H9 (cell line): Measurements from ENCODE around the gene MEA1. TPM values are rescaled to one million over a fixed set of nuclear protein-coding genes. Genes with fewer than 3 reads are reported as not detected.

Experiments
- DNase-seq: peaks from one replicate; pipeline ENCODE4 v3.0.0-alpha.2; 2017
- H2AFZ ChIP-seq: one replicate; pipeline ENCODE4 v1.6.1; 2013; ENCODE audit warnings: mild to moderate bottlenecking, low read length, control low read depth, moderate library complexity
- H2AK5ac ChIP-seq: 2 replicates; pipeline ENCODE4 v1.6.1; 2013; ENCODE audit warnings: low read length, control low read depth, mixed read lengths; ENCODE audit not compliant: insufficient read length
- H2BK120ac ChIP-seq: one replicate; pipeline ENCODE4 v1.6.1; 2013; ENCODE audit warnings: low read depth, mild to moderate bottlenecking, low read length, control low read depth, inconsistent platforms; ENCODE audit not compliant: poor library complexity, severe bottlenecking
- H2BK12ac ChIP-seq: 2 replicates; pipeline ENCODE4 v1.6.1; 2013; ENCODE audit warnings: low read length, control low read depth, mixed read lengths, low read depth; ENCODE audit not compliant: insufficient read length
- H2BK15ac ChIP-seq: 2 replicates; pipeline ENCODE4 v1.6.1; 2013; ENCODE audit warnings: low read depth, low read length, control low read depth
- H2BK20ac ChIP-seq: one replicate; pipeline ENCODE4 v1.6.1; 2013; ENCODE audit warnings: low read depth, mild to moderate bottlenecking, low read length, control low read depth, inconsistent platforms; ENCODE audit not compliant: poor library complexity, severe bottlenecking
- H2BK5ac ChIP-seq: 2 replicates; pipeline ENCODE4 v1.6.1; 2013; ENCODE audit warnings: low read length, control low read depth, mixed read lengths; ENCODE audit not compliant: insufficient read length
- H3K14ac ChIP-seq: 2 replicates; pipeline ENCODE4 v1.6.1; 2013; ENCODE audit warnings: low read length, control low read depth; ENCODE audit not compliant: insufficient read depth
- H3K18ac ChIP-seq: 2 replicates; pipeline ENCODE4 v1.6.1; 2013; ENCODE audit warnings: low read depth, mild to moderate bottlenecking, mixed read lengths, low read length, control low read depth; ENCODE audit not compliant: insufficient read length
- H3K23ac ChIP-seq: 2 replicates; pipeline ENCODE4 v1.6.1; 2013; ENCODE audit warnings: low read length, control low read depth, mixed read lengths, low read depth; ENCODE audit not compliant: insufficient read length
- H3K23me2 ChIP-seq: 2 replicates; pipeline ENCODE4 v1.6.1; 2013; ENCODE audit warnings: low read depth, mild to moderate bottlenecking, mixed read lengths, low read length, control low read depth; ENCODE audit not compliant: insufficient read length, poor library complexity, severe bottlenecking
- H3K27ac ChIP-seq: 2 replicates; pipeline ENCODE4 v1.5.1; 2013; ENCODE audit warnings: low read length, control low read depth, mixed read lengths, low read depth; ENCODE audit not compliant: insufficient read length
- H3K27me3 ChIP-seq: 2 replicates; pipeline ENCODE4 v1.6.1; 2013; ENCODE audit warnings: low read length, control low read depth, inconsistent platforms; ENCODE audit not compliant: insufficient read depth
- H3K4ac ChIP-seq: 2 replicates; pipeline ENCODE4 v1.6.1; 2013; ENCODE audit warnings: low read depth, mild to moderate bottlenecking, control low read depth, inconsistent platforms, low read length, moderate library complexity
- H3K4me1 ChIP-seq: 2 replicates; pipeline ENCODE4 v1.6.1; 2013; ENCODE audit warnings: low read length, control low read depth, inconsistent platforms; ENCODE audit not compliant: insufficient read depth
- H3K4me2 ChIP-seq: 2 replicates; pipeline ENCODE4 v1.6.1; 2013; ENCODE audit warnings: low read length, control low read depth, mixed read lengths; ENCODE audit not compliant: insufficient read length, insufficient read depth
- H3K56ac ChIP-seq: 2 replicates; pipeline ENCODE4 v1.6.1; 2013; ENCODE audit warnings: low read depth, mild to moderate bottlenecking, mixed read lengths, low read length, control low read depth; ENCODE audit not compliant: insufficient read length
- H3K79me1 ChIP-seq: 2 replicates; pipeline ENCODE4 v1.6.1; 2013; ENCODE audit warnings: low read depth, mild to moderate bottlenecking, moderate library complexity, low read length, control low read depth, inconsistent platforms; ENCODE audit not compliant: insufficient read depth, poor library complexity, severe bottlenecking
- H3K79me2 ChIP-seq: 2 replicates; pipeline ENCODE4 v1.6.1; 2013; ENCODE audit warnings: low read length, control low read depth, inconsistent platforms; ENCODE audit not compliant: insufficient read depth
- H3K9ac ChIP-seq: 2 replicates; pipeline ENCODE4 v1.6.1; 2013; ENCODE audit warnings: low read length, control low read depth, mixed read lengths; ENCODE audit not compliant: insufficient read length; ENCODE audit errors: extremely low read depth
- H3K9me3 ChIP-seq: one replicate; pipeline ENCODE4 v1.6.1; 2013; ENCODE audit warnings: low read depth, low read length, inconsistent platforms; ENCODE audit not compliant: control insufficient read depth
- H3T11ph ChIP-seq: one replicate; pipeline ENCODE4 v1.6.1; 2013; ENCODE audit warnings: mild to moderate bottlenecking, low read length, control low read depth, inconsistent platforms
- H4K20me1 ChIP-seq: one replicate; pipeline ENCODE4 v1.6.1; 2013; ENCODE audit not compliant: control insufficient read depth, insufficient read length, insufficient read depth
- H4K5ac ChIP-seq: 2 replicates; pipeline ENCODE4 v1.6.1; 2013; ENCODE audit warnings: low read depth, mild to moderate bottlenecking, mixed read lengths, low read length, control low read depth; ENCODE audit not compliant: insufficient read length
- H4K8ac ChIP-seq: replicated peaks from 2 replicates; pipeline ENCODE4 v1.6.1; 2013; ENCODE audit warnings: low read length, control low read depth, mixed read lengths, low read depth; ENCODE audit not compliant: insufficient read length
- H4K91ac ChIP-seq: 2 replicates; pipeline ENCODE4 v1.6.1; 2013; ENCODE audit warnings: low read depth, mild to moderate bottlenecking, moderate library complexity, mixed read lengths, low read length, control low read depth; ENCODE audit not compliant: insufficient read length
- H3K27ac Mint-ChIP-seq, 3 experiments: 2 replicates in 2 of 3; 3 replicates in 1 of 3; pipeline ENCODE4 v1.8.0; 2020 to 2021; ENCODE audit warnings: mixed read lengths in 3 of 3, mild to moderate bottlenecking in 1 of 3, moderate library complexity in 1 of 3
- H3K27me3 Mint-ChIP-seq: 2 replicates; pipeline ENCODE4 v1.8.0; 2021; ENCODE audit warnings: low read depth, mild to moderate bottlenecking, moderate library complexity, mixed read lengths
- H3K36me3 Mint-ChIP-seq, 3 experiments: 2 replicates in 2 of 3; 3 replicates in 1 of 3; pipeline ENCODE4 v1.8.0; 2020 to 2021; ENCODE audit warnings: low read depth in 3 of 3, mixed read lengths in 3 of 3; ENCODE audit not compliant: insufficient read depth in 1 of 3
- H3K4me1 Mint-ChIP-seq, 2 experiments: 2 replicates each; pipeline ENCODE4 v1.8.0; 2020; ENCODE audit warnings: mixed read lengths in 2 of 2
- H3K4me3 Mint-ChIP-seq, 2 experiments: 2 replicates in 1 of 2; 3 replicates in 1 of 2; pipeline ENCODE4 v1.8.0; 2020 to 2021; ENCODE audit warnings: mild to moderate bottlenecking in 2 of 2, mixed read lengths in 2 of 2, moderate library complexity in 1 of 2
- H3K9me3 Mint-ChIP-seq, 2 experiments: 2 replicates in 1 of 2; 3 replicates in 1 of 2; pipeline ENCODE4 v1.8.0; 2020; ENCODE audit warnings: mild to moderate bottlenecking in 2 of 2, mixed read lengths in 2 of 2, moderate library complexity in 1 of 2
- WGBS: extraction: QIAGEN DNeasy Blood & Tissue Kit; methylation state at CpG from one replicate; pipeline ENCODE4 v1.1.7; 2013; ENCODE audit warnings: missing lambda C conversion rate, low lambda C conversion rate, mixed read lengths; ENCODE audit not compliant: insufficient read length; ENCODE audit errors: extremely low coverage; 5-methylcytosine and 5-hydroxymethylcytosine counted together
- total RNA-seq: library from RNA; stranded (reverse); gene quantifications from 2 replicates; pipeline ENCODE4 v1.2.1, GENCODE V29; 2021
- TF ChIP-seq, protein P1 (sequence below): fragments of 200-600 bp; sonication (generic); conservative IDR thresholded peaks from 3 replicates; pipeline ENCODE4 v1.8.0; 2021; ENCODE audit warnings: antibody characterized with exemption, mild to moderate bottlenecking

MEA1 gene
- total RNA-seq, 1 experiment from 2014 or later = 113 TPM

DNA sequence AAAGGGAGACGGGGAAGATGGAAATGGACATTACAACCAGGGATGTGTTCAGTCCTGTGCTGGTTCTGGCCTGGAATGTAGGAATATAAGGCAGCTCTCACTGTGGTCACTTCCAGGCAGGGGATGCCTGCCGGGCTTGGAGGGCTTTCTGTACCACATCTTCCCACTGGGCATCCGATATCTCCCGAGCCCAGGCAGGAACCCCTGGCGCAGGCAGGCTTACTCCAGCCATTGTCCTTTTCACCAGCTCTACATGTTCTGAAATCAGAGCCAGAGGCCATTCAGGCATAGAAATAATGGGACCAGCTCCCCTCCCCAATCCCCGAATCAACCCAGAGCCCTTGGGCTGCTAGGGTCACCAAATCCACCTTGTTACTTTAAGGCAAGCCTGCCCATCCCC lies 1.4 kb downstream of the MEA1 start:
- no peaks in the 10 kb centered on the region for H3K27me3 ChIP-seq
- H3K56ac ChIP-seq = no peak overlapping the region
- H3K14ac ChIP-seq = no peak overlapping the region
- H2BK20ac ChIP-seq = no peak overlapping the region
- peaks cover 6% of the 10 kb centered on the region for H3K23me2 ChIP-seq
- H4K91ac ChIP-seq = no peak overlapping the region
- H3K23ac ChIP-seq = no peak overlapping the region
- H4K20me1 ChIP-seq = no peaks in the 10 kb centered on the region
- no peak overlapping the region for H4K8ac ChIP-seq
- H3K4ac ChIP-seq = no peak overlapping the region
- H2BK15ac ChIP-seq = no peak overlapping the region
- peaks cover 26 to 69% (median 68%) of the 10 kb centered on the region in 3 experiments; a peak in 6 of 7 replicates for H3K36me3 Mint-ChIP-seq
- peak overlapping the region; percentile 73 for H3K4me2 ChIP-seq
- H2BK120ac ChIP-seq = no peak overlapping the region
- H2BK12ac ChIP-seq = no peak overlapping the region
- no peak overlapping the region for H2BK5ac ChIP-seq
- H3K79me1 ChIP-seq = no peaks in the 10 kb centered on the region
- no peak overlapping the region for H3K9ac ChIP-seq
- H3T11ph ChIP-seq = no peak overlapping the region
- no peak overlapping the region for H2AFZ ChIP-seq
- H3K18ac ChIP-seq = no peak overlapping the region
- H3K4me1 Mint-ChIP-seq = peaks cover 22 to 33% of the 10 kb centered on the region in 2 experiments
- no peak overlapping the region for H3K27ac ChIP-seq
- peak overlapping the region in 1 of 3 experiments; percentile 4; a peak in 1 of 7 replicates for H3K27ac Mint-ChIP-seq
- H2AK5ac ChIP-seq = no peak overlapping the region
- H3K27me3 Mint-ChIP-seq = no peaks in the 10 kb centered on the region
- H3K4me1 ChIP-seq = peaks cover 2% of the 10 kb centered on the region; the same call in 1 of the 2 replicates
- WGBS = no CpG with 5 or more reads among the region's 6 CpGs
- DNase-seq = no peak
- H3K9me3 Mint-ChIP-seq = no peaks in the 10 kb centered on the region; a peak in 1 of 5 replicates
- peaks cover 11% of the 10 kb centered on the region; the same call in 1 of the 2 replicates for H3K79me2 ChIP-seq
- no peak overlapping the region for H4K5ac ChIP-seq
- no peaks in the 10 kb centered on the region for H3K9me3 ChIP-seq
- TF ChIP-seq, protein P1, sequence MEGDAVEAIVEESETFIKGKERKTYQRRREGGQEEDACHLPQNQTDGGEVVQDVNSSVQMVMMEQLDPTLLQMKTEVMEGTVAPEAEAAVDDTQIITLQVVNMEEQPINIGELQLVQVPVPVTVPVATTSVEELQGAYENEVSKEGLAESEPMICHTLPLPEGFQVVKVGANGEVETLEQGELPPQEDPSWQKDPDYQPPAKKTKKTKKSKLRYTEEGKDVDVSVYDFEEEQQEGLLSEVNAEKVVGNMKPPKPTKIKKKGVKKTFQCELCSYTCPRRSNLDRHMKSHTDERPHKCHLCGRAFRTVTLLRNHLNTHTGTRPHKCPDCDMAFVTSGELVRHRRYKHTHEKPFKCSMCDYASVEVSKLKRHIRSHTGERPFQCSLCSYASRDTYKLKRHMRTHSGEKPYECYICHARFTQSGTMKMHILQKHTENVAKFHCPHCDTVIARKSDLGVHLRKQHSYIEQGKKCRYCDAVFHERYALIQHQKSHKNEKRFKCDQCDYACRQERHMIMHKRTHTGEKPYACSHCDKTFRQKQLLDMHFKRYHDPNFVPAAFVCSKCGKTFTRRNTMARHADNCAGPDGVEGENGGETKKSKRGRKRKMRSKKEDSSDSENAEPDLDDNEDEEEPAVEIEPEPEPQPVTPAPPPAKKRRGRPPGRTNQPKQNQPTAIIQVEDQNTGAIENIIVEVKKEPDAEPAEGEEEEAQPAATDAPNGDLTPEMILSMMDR = no peak
- peak overlapping the region; percentile 92 to 97 for H3K4me3 Mint-ChIP-seq
